IMR-90 (cell line): ENCODE results near the gene POU2AF1. TPM values are rescaled to one million over a fixed set of nuclear protein-coding genes. Genes with fewer than 3 reads are reported as not detected.
A peak's percentile ranks its signal among the peaks of the same experiment; 100 is the strongest.

ENCODE experiments used
- ATAC-seq: fragments of 200-7000 bp; cut with Tn5 transposase; 2 replicates; pipeline ENCODE4 v1.9.1; 2020; ENCODE audit warnings: low read depth, mild to moderate bottlenecking, moderate library complexity
- BruUV-seq: library from RNA; stranded (reverse); fragments of 400-500 nt; replicated peaks from 2 replicates; lab custom pipeline; 2021; lab: Mats Ljungman, UMichigan
- CTCF ChIA-PET: fragments of 300-600 bp; formaldehyde crosslinking; extraction: SDS; loops from one replicate; lab custom pipeline; 2021; ENCODE audit warnings: antibody characterized with exemption; lab: Yijun Ruan, JAX
- POLR2A ChIA-PET: fragments of 300-600 bp; sonication (Branson Sonifier 250); formaldehyde crosslinking; loops from one replicate; lab custom pipeline; 2022; ENCODE audit warnings: antibody characterized with exemption; ENCODE audit not compliant: unreplicated experiment; lab: Charles Lee
- DNase-seq: peaks from one replicate; pipeline ENCODE4 v3.0.0; 2013
- H2AFZ ChIP-seq: replicated peaks from 2 replicates; pipeline ENCODE3; 2013; ENCODE audit warnings: low read length, mild to moderate bottlenecking; ENCODE audit not compliant: poor library complexity
- H2AK5ac ChIP-seq: 2 replicates; pipeline ENCODE4 v1.6.1; 2013; ENCODE audit warnings: low read depth, low read length, inconsistent platforms
- H2AK9ac ChIP-seq: replicated peaks from 2 replicates; pipeline ENCODE3; 2013; ENCODE audit warnings: mild to moderate bottlenecking, low read depth, low read length, moderate library complexity; ENCODE audit not compliant: poor library complexity
- H2BK120ac ChIP-seq: 2 replicates; pipeline ENCODE4 v1.6.1; 2013; ENCODE audit warnings: low read depth, low read length, inconsistent platforms
- H2BK15ac ChIP-seq: 3 replicates; pipeline ENCODE4 v1.6.1; 2013; ENCODE audit warnings: low read depth, low read length, inconsistent platforms
- H2BK20ac ChIP-seq: 2 replicates; pipeline ENCODE4 v1.6.1; 2013; ENCODE audit warnings: low read depth, mild to moderate bottlenecking, inconsistent platforms, low read length, moderate library complexity
- H2BK5ac ChIP-seq: 2 replicates; pipeline ENCODE4 v1.6.1; 2013; ENCODE audit warnings: mild to moderate bottlenecking, low read depth, low read length, inconsistent platforms; ENCODE audit not compliant: poor library complexity, severe bottlenecking
- H3K14ac ChIP-seq: replicated peaks from 2 replicates; pipeline ENCODE4 v1.6.1; 2013; ENCODE audit warnings: low read depth, low read length, inconsistent platforms
- H3K18ac ChIP-seq: 2 replicates; pipeline ENCODE4 v1.6.1; 2013; ENCODE audit warnings: low read depth, low read length, control low read depth
- H3K23ac ChIP-seq: 2 replicates; pipeline ENCODE4 v1.6.1; 2013; ENCODE audit warnings: low read depth, low read length, inconsistent platforms
- H3K27ac ChIP-seq: 2 replicates; pipeline ENCODE4 v1.5.1; 2013; ENCODE audit warnings: mild to moderate bottlenecking, control low read depth, low read length; ENCODE audit not compliant: insufficient read depth
- H3K27me3 ChIP-seq: 2 replicates; pipeline ENCODE4 v1.6.1; 2013; ENCODE audit warnings: low read length; ENCODE audit not compliant: control insufficient read depth, insufficient read depth
- H3K36me3 ChIP-seq: 2 replicates; pipeline ENCODE4 v1.6.1; 2013; ENCODE audit warnings: low read length, mixed read lengths; ENCODE audit not compliant: control insufficient read depth, insufficient read depth
- H3K4ac ChIP-seq: 2 replicates; pipeline ENCODE4 v1.6.1; 2013; ENCODE audit warnings: low read depth, low read length, inconsistent platforms
- H3K4me1 ChIP-seq: 2 replicates; pipeline ENCODE4 v1.6.1; 2013; ENCODE audit warnings: low read length, mixed read lengths; ENCODE audit not compliant: control insufficient read depth, insufficient read depth
- H3K4me2 ChIP-seq: 2 replicates; pipeline ENCODE4 v1.6.1; 2013; ENCODE audit warnings: low read depth, mild to moderate bottlenecking, control low read depth, low read length, moderate library complexity
- H3K4me3 ChIP-seq: 2 replicates; pipeline ENCODE4 v1.5.1; 2013; ENCODE audit warnings: low read depth, mild to moderate bottlenecking, control low read depth, low read length, moderate library complexity; ENCODE audit not compliant: insufficient read depth
- H3K56ac ChIP-seq: 2 replicates; pipeline ENCODE4 v1.6.1; 2013; ENCODE audit warnings: low read length, inconsistent platforms; ENCODE audit not compliant: insufficient read depth; ENCODE audit errors: extremely low read depth
- H3K79me1 ChIP-seq, 2 experiments: 2 replicates each; pipeline ENCODE4 v1.6.1; 2013; ENCODE audit warnings: low read length in 2 of 2, inconsistent platforms in 1 of 2, low read depth in 1 of 2
- H3K9ac ChIP-seq: 2 replicates; pipeline ENCODE4 v1.6.1; 2013; ENCODE audit warnings: low read depth, low read length, control low read depth
- H3K9me1 ChIP-seq: 2 replicates; pipeline ENCODE4 v1.6.1; 2013; ENCODE audit warnings: low read length, inconsistent platforms; ENCODE audit not compliant: insufficient read depth
- H3K9me3 ChIP-seq: 2 replicates; pipeline ENCODE4 v1.6.1; 2013; ENCODE audit warnings: low read length; ENCODE audit not compliant: control insufficient read depth, insufficient read depth
- H4K20me1 ChIP-seq: 2 replicates; pipeline ENCODE4 v1.6.1; 2013; ENCODE audit warnings: low read length, inconsistent platforms; ENCODE audit not compliant: insufficient read depth
- H4K5ac ChIP-seq: 2 replicates; pipeline ENCODE4 v1.6.1; 2013; ENCODE audit warnings: mild to moderate bottlenecking, low read depth, low read length, control low read depth
- H4K8ac ChIP-seq, 2 experiments: 2 replicates each; pipeline ENCODE4 v1.6.1; 2013; ENCODE audit warnings: low read depth in 2 of 2, low read length in 2 of 2, control low read depth in 1 of 2, inconsistent platforms in 1 of 2
- H4K91ac ChIP-seq: 2 replicates; pipeline ENCODE4 v1.6.1; 2013; ENCODE audit warnings: low read depth, low read length, inconsistent platforms; ENCODE audit not compliant: insufficient read depth
- BHLHE40 ChIP-seq: fragments of 150-350 bp; IDR thresholded peaks from 2 replicates; pipeline ENCODE4 v1.6.1; 2016; ENCODE audit warnings: mild to moderate bottlenecking, low read depth, low read length
- CEBPB ChIP-seq: IDR thresholded peaks from 2 replicates; pipeline ENCODE4 v1.6.1; 2012; ENCODE audit warnings: low read depth, low read length, improper control_type of control experiment
- WGBS, 2 experiments: methylation state at CpG; one replicate each; pipeline versions ENCODE4 v1.1.5 to v1.1.7; 2013; ENCODE audit warnings: missing lambda C conversion rate in 2 of 2; ENCODE audit not compliant: insufficient read length in 1 of 2; ENCODE audit errors: extremely low coverage in 2 of 2; 5-methylcytosine and 5-hydroxymethylcytosine counted together
- dilution Hi-C: fragments of 300-500 bp; cut with HindIII; formaldehyde crosslinking; loops from one replicate; pipeline ENCODE4 v1.14.3; 2018; ENCODE audit warnings: low sequenced_read_pairs; ENCODE audit not compliant: unreplicated experiment
- in situ Hi-C: fragments of 300-500 bp; cut with MboI; formaldehyde crosslinking; loops from 3 replicates; pipeline ENCODE4 v1.14.3; 2019; ENCODE audit warnings: low sequenced_read_pairs, inconsistent platforms, mixed read lengths
- intact Hi-C: fragments of 100-400 bp; cut with micrococcal nuclease; formaldehyde crosslinking; loops from 2 replicates; pipeline ENCODE4 v1.10.0; 2022
- polyA plus RNA-seq, 3 experiments: library from polyadenylated mRNA; depleted of rRNA; stranded (reverse); fragments of >200 nt; gene quantifications; 2 replicates each; pipeline ENCODE4 v1.2.3, GENCODE V29; 2012; ENCODE audit warnings: low replicate concordance in 1 of 3
- total RNA-seq: library from RNA; depleted of rRNA; stranded (reverse); fragments of >200 nt; gene quantifications from 2 replicates; pipeline ENCODE4 v1.2.3, GENCODE V29; 2012

Gene POU2AF1
- total and polyA plus RNA-seq, 2 of the 4 experiments (the other 2 are of a cell fraction), result not detected

GRCh38 chr11:111384494-111384893 is 5.4 kb upstream of the POU2AF1 start:
- Histone ChIP-seq H3K9me1 (no peaks in the 10 kb centered on the region), H2BK20ac (no peak overlapping the region), H3K18ac (no peak overlapping the region), H3K79me1 (no peaks in the 10 kb centered on the region), H3K4me2 (no peak overlapping the region), H3K27me3 (peaks cover 5% of the 10 kb centered on the region), H3K4me1 (no peaks in the 10 kb centered on the region), H3K4me3 (no peak overlapping the region), H3K56ac (no peak overlapping the region), H4K91ac (no peak overlapping the region), H4K20me1 (no peaks in the 10 kb centered on the region), H2BK15ac (no peak overlapping the region), H2BK120ac (no peak overlapping the region), H3K36me3 (no peaks in the 10 kb centered on the region), H4K8ac (no peak overlapping the region), H3K23ac (no peak overlapping the region), H3K14ac (no peak overlapping the region), H3K27ac (no peak overlapping the region), H3K9me3 (peaks cover 3% of the 10 kb centered on the region; the same call in 1 of the 2 replicates), H3K9ac (no peak overlapping the region), H2AFZ (no peak overlapping the region), H4K5ac (no peak overlapping the region), H3K4ac (no peak overlapping the region), H2BK5ac (no peak overlapping the region), H2AK5ac (no peak overlapping the region), H2AK9ac (no peak overlapping the region)
- dilution Hi-C loops, result no loop called here
- TF ChIP-seq CEBPB (peak; percentile 64), BHLHE40 (no peak)
- no TSS peak for BruUV-seq
- intact Hi-C loops, result loop anchor here (5.0 kb wide), 1 partner anchor 82 kb away; no protein-coding TSS in a partner anchor
- DNase-seq (peak; percentile 19), ATAC-seq (no peak)
- no CpG with 5 or more reads among the region's 1 CpG for WGBS, 2 experiments
- ChIA-PET CTCF (interaction anchor here (1.1 kb wide), 1 partner anchor 52 kb away, joined by 3 read pairs; no protein-coding TSS in a partner anchor), POLR2A (no interaction called here)
- in situ Hi-C loops, result no loop called here
